H9 (cell line): ENCODE measurements around the gene LAIR1. TPM values are rescaled to one million over a fixed set of nuclear protein-coding genes. Genes with fewer than 3 reads are reported as not detected.

Source experiments
- DNase-seq: peaks from one replicate; pipeline ENCODE4 v3.0.0-alpha.2; 2017
- H2AFZ ChIP-seq: one replicate; pipeline ENCODE4 v1.6.1; 2013; ENCODE audit warnings: mild to moderate bottlenecking, low read length, control low read depth, moderate library complexity
- H2AK5ac ChIP-seq: 2 replicates; pipeline ENCODE4 v1.6.1; 2013; ENCODE audit warnings: low read length, control low read depth, mixed read lengths; ENCODE audit not compliant: insufficient read length
- H2BK120ac ChIP-seq: one replicate; pipeline ENCODE4 v1.6.1; 2013; ENCODE audit warnings: low read depth, mild to moderate bottlenecking, low read length, control low read depth, inconsistent platforms; ENCODE audit not compliant: poor library complexity, severe bottlenecking
- H2BK12ac ChIP-seq: 2 replicates; pipeline ENCODE4 v1.6.1; 2013; ENCODE audit warnings: low read length, control low read depth, mixed read lengths, low read depth; ENCODE audit not compliant: insufficient read length
- H2BK15ac ChIP-seq: 2 replicates; pipeline ENCODE4 v1.6.1; 2013; ENCODE audit warnings: low read depth, low read length, control low read depth
- H2BK20ac ChIP-seq: one replicate; pipeline ENCODE4 v1.6.1; 2013; ENCODE audit warnings: low read depth, mild to moderate bottlenecking, low read length, control low read depth, inconsistent platforms; ENCODE audit not compliant: poor library complexity, severe bottlenecking
- H2BK5ac ChIP-seq: 2 replicates; pipeline ENCODE4 v1.6.1; 2013; ENCODE audit warnings: low read length, control low read depth, mixed read lengths; ENCODE audit not compliant: insufficient read length
- H3K14ac ChIP-seq: 2 replicates; pipeline ENCODE4 v1.6.1; 2013; ENCODE audit warnings: low read length, control low read depth; ENCODE audit not compliant: insufficient read depth
- H3K18ac ChIP-seq: 2 replicates; pipeline ENCODE4 v1.6.1; 2013; ENCODE audit warnings: low read depth, mild to moderate bottlenecking, mixed read lengths, low read length, control low read depth; ENCODE audit not compliant: insufficient read length
- H3K23ac ChIP-seq: 2 replicates; pipeline ENCODE4 v1.6.1; 2013; ENCODE audit warnings: low read length, control low read depth, mixed read lengths, low read depth; ENCODE audit not compliant: insufficient read length
- H3K23me2 ChIP-seq: 2 replicates; pipeline ENCODE4 v1.6.1; 2013; ENCODE audit warnings: low read depth, mild to moderate bottlenecking, mixed read lengths, low read length, control low read depth; ENCODE audit not compliant: insufficient read length, poor library complexity, severe bottlenecking
- H3K27ac ChIP-seq: 2 replicates; pipeline ENCODE4 v1.5.1; 2013; ENCODE audit warnings: low read length, control low read depth, mixed read lengths, low read depth; ENCODE audit not compliant: insufficient read length
- H3K27me3 ChIP-seq: 2 replicates; pipeline ENCODE4 v1.6.1; 2013; ENCODE audit warnings: low read length, control low read depth, inconsistent platforms; ENCODE audit not compliant: insufficient read depth
- H3K4ac ChIP-seq: 2 replicates; pipeline ENCODE4 v1.6.1; 2013; ENCODE audit warnings: low read depth, mild to moderate bottlenecking, control low read depth, inconsistent platforms, low read length, moderate library complexity
- H3K4me1 ChIP-seq: 2 replicates; pipeline ENCODE4 v1.6.1; 2013; ENCODE audit warnings: low read length, control low read depth, inconsistent platforms; ENCODE audit not compliant: insufficient read depth
- H3K4me2 ChIP-seq: 2 replicates; pipeline ENCODE4 v1.6.1; 2013; ENCODE audit warnings: low read length, control low read depth, mixed read lengths; ENCODE audit not compliant: insufficient read length, insufficient read depth
- H3K56ac ChIP-seq: 2 replicates; pipeline ENCODE4 v1.6.1; 2013; ENCODE audit warnings: low read depth, mild to moderate bottlenecking, mixed read lengths, low read length, control low read depth; ENCODE audit not compliant: insufficient read length
- H3K79me1 ChIP-seq: 2 replicates; pipeline ENCODE4 v1.6.1; 2013; ENCODE audit warnings: low read depth, mild to moderate bottlenecking, moderate library complexity, low read length, control low read depth, inconsistent platforms; ENCODE audit not compliant: insufficient read depth, poor library complexity, severe bottlenecking
- H3K79me2 ChIP-seq: 2 replicates; pipeline ENCODE4 v1.6.1; 2013; ENCODE audit warnings: low read length, control low read depth, inconsistent platforms; ENCODE audit not compliant: insufficient read depth
- H3K9ac ChIP-seq: 2 replicates; pipeline ENCODE4 v1.6.1; 2013; ENCODE audit warnings: low read length, control low read depth, mixed read lengths; ENCODE audit not compliant: insufficient read length; ENCODE audit errors: extremely low read depth
- H3K9me3 ChIP-seq: one replicate; pipeline ENCODE4 v1.6.1; 2013; ENCODE audit warnings: low read depth, low read length, inconsistent platforms; ENCODE audit not compliant: control insufficient read depth
- H3T11ph ChIP-seq: one replicate; pipeline ENCODE4 v1.6.1; 2013; ENCODE audit warnings: mild to moderate bottlenecking, low read length, control low read depth, inconsistent platforms
- H4K20me1 ChIP-seq: one replicate; pipeline ENCODE4 v1.6.1; 2013; ENCODE audit not compliant: control insufficient read depth, insufficient read length, insufficient read depth
- H4K5ac ChIP-seq: 2 replicates; pipeline ENCODE4 v1.6.1; 2013; ENCODE audit warnings: low read depth, mild to moderate bottlenecking, mixed read lengths, low read length, control low read depth; ENCODE audit not compliant: insufficient read length
- H4K8ac ChIP-seq: replicated peaks from 2 replicates; pipeline ENCODE4 v1.6.1; 2013; ENCODE audit warnings: low read length, control low read depth, mixed read lengths, low read depth; ENCODE audit not compliant: insufficient read length
- H4K91ac ChIP-seq: 2 replicates; pipeline ENCODE4 v1.6.1; 2013; ENCODE audit warnings: low read depth, mild to moderate bottlenecking, moderate library complexity, mixed read lengths, low read length, control low read depth; ENCODE audit not compliant: insufficient read length
- H3K27ac Mint-ChIP-seq, 3 experiments: 2 replicates in 2 of 3; 3 replicates in 1 of 3; pipeline ENCODE4 v1.8.0; 2020 to 2021; ENCODE audit warnings: mixed read lengths in 3 of 3, mild to moderate bottlenecking in 1 of 3, moderate library complexity in 1 of 3
- H3K27me3 Mint-ChIP-seq: 2 replicates; pipeline ENCODE4 v1.8.0; 2021; ENCODE audit warnings: low read depth, mild to moderate bottlenecking, moderate library complexity, mixed read lengths
- H3K36me3 Mint-ChIP-seq, 3 experiments: 2 replicates in 2 of 3; 3 replicates in 1 of 3; pipeline ENCODE4 v1.8.0; 2020 to 2021; ENCODE audit warnings: low read depth in 3 of 3, mixed read lengths in 3 of 3; ENCODE audit not compliant: insufficient read depth in 1 of 3
- H3K4me1 Mint-ChIP-seq, 2 experiments: 2 replicates each; pipeline ENCODE4 v1.8.0; 2020; ENCODE audit warnings: mixed read lengths in 2 of 2
- H3K4me3 Mint-ChIP-seq, 2 experiments: 2 replicates in 1 of 2; 3 replicates in 1 of 2; pipeline ENCODE4 v1.8.0; 2020 to 2021; ENCODE audit warnings: mild to moderate bottlenecking in 2 of 2, mixed read lengths in 2 of 2, moderate library complexity in 1 of 2
- H3K9me3 Mint-ChIP-seq, 2 experiments: 2 replicates in 1 of 2; 3 replicates in 1 of 2; pipeline ENCODE4 v1.8.0; 2020; ENCODE audit warnings: mild to moderate bottlenecking in 2 of 2, mixed read lengths in 2 of 2, moderate library complexity in 1 of 2
- WGBS: extraction: QIAGEN DNeasy Blood & Tissue Kit; methylation state at CpG from one replicate; pipeline ENCODE4 v1.1.7; 2013; ENCODE audit warnings: missing lambda C conversion rate, low lambda C conversion rate, mixed read lengths; ENCODE audit not compliant: insufficient read length; ENCODE audit errors: extremely low coverage; 5-methylcytosine and 5-hydroxymethylcytosine counted together
- total RNA-seq: library from RNA; stranded (reverse); gene quantifications from 2 replicates; pipeline ENCODE4 v1.2.1, GENCODE V29; 2021
- TF ChIP-seq, protein P1 (sequence below): fragments of 200-600 bp; sonication (generic); conservative IDR thresholded peaks from 3 replicates; pipeline ENCODE4 v1.8.0; 2021; ENCODE audit warnings: antibody characterized with exemption, mild to moderate bottlenecking

The LAIR1 gene
- total RNA-seq, 1 experiment from 2014 or later, result not detected

DNA sequence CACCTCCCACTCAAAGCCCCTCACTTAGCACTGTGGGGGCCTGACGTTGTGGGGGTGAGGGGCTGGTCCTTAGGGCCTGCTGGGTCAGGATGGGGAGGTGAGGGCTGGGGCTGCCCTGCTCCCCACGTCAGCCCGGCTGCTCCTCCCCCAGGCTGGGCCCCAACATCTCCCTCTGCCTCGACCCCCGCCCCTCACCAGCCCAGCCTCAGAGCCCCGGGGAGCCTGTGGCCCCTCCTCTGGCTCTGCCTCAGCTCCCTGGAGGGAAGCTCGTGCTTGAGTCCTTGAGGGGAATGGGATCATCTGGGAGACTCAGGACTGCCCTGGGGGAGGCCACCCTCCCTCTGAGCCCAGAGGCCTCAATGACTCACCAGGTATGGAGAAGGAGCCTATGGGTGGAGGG is 32.6 kb downstream of the LAIR1 start:
- Histone ChIP-seq H4K20me1 (no peaks in the 10 kb centered on the region), H2BK5ac (no peak overlapping the region), H2AFZ (no peak overlapping the region), H2AK5ac (no peak overlapping the region), H3K9me3 (no peaks in the 10 kb centered on the region), H2BK20ac (no peak overlapping the region), H3K79me1 (no peaks in the 10 kb centered on the region), H3K23me2 (no peaks in the 10 kb centered on the region), H3K4me1 (no peaks in the 10 kb centered on the region; the same call in 1 of the 2 replicates), H3K79me2 (no peaks in the 10 kb centered on the region), H2BK12ac (no peak overlapping the region), H3K18ac (no peak overlapping the region), H4K8ac (no peak overlapping the region), H3K27me3 (no peaks in the 10 kb centered on the region; the same call in 1 of the 2 replicates), H3K23ac (no peak overlapping the region), H3K9ac (no peak overlapping the region), H4K91ac (no peak overlapping the region), H3K27ac (no peak overlapping the region), H3K14ac (no peak overlapping the region), H2BK120ac (no peak overlapping the region), H4K5ac (no peak overlapping the region), H3K4ac (no peak overlapping the region), H3T11ph (no peak overlapping the region), H3K56ac (no peak overlapping the region), H2BK15ac (no peak overlapping the region), H3K4me2 (no peak overlapping the region)
- TF ChIP-seq, protein P1, sequence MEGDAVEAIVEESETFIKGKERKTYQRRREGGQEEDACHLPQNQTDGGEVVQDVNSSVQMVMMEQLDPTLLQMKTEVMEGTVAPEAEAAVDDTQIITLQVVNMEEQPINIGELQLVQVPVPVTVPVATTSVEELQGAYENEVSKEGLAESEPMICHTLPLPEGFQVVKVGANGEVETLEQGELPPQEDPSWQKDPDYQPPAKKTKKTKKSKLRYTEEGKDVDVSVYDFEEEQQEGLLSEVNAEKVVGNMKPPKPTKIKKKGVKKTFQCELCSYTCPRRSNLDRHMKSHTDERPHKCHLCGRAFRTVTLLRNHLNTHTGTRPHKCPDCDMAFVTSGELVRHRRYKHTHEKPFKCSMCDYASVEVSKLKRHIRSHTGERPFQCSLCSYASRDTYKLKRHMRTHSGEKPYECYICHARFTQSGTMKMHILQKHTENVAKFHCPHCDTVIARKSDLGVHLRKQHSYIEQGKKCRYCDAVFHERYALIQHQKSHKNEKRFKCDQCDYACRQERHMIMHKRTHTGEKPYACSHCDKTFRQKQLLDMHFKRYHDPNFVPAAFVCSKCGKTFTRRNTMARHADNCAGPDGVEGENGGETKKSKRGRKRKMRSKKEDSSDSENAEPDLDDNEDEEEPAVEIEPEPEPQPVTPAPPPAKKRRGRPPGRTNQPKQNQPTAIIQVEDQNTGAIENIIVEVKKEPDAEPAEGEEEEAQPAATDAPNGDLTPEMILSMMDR, result no peak
- Mint-ChIP-seq H3K4me1 (peaks cover 4 to 15% of the 10 kb centered on the region in 2 experiments; a peak in 3 of 4 replicates), H3K27ac (no peak overlapping the region), H3K36me3 (peaks cover 0 to 4% (median 1%) of the 10 kb centered on the region in 3 experiments; a peak in 2 of 7 replicates), H3K4me3 (no peak overlapping the region), H3K27me3 (peaks cover 27% of the 10 kb centered on the region), H3K9me3 (peaks cover 0 to 67% of the 10 kb centered on the region in 2 experiments; a peak in 3 of 5 replicates)
- no peak for DNase-seq
- WGBS, result no CpG with 5 or more reads among the region's 7 CpGs
